Measurements from ENCODE around the gene USP9X.
A peak's percentile ranks its signal among the peaks of the same experiment; 100 is the strongest.
"Not testable (repeated sequence)": the region's sequence is repeated elsewhere in the genome, so short reads cannot be mapped to it uniquely, and the experiment has no call there.

Gene USP9X

GRCh38 chrX:41178201-41178600 is 93.0 kb downstream of the USP9X start:
- peaks cover 0 to 17% (median 4%) of the 10 kb centered on the region in 3 donors for H3K36me3 ChIP-seq

GRCh38 chrX:41180194-41180908 is 95.1 kb downstream of the USP9X start:
- Histone ChIP-seq H3K4me3 (no peak overlapping the region), H3K4me1 (no peaks in the 10 kb centered on the region), H3K27ac (no peak overlapping the region), H3K27me3 (no peaks in the 10 kb centered on the region), H3K9me3 (no peaks in the 10 kb centered on the region), H3K36me3 (peaks cover 3 to 15% (median 13%) of the 10 kb centered on the region in 3 donors)
- peak; percentile 31 to 53 for TF ChIP-seq CTCF (IDR thresholded peaks at IDR 0.05)
- peak in 1 of 2 donors; percentile 33 for DNase-seq
- intact Hi-C loops (cut with DNase I; ENCODE audit: low total_unique reads): loop anchor here (10.0 kb wide), 1 partner anchor 64 kb away; no protein-coding TSS in a partner anchor

More at GRCh38 chrX:41178201-41178600, 93.0 kb downstream of the USP9X start:
- no peaks in the 10 kb centered on the region for H3K9me3 ChIP-seq
- H3K27me3 ChIP-seq: no peaks in the 10 kb centered on the region
- no peaks in the 10 kb centered on the region for H3K4me1 ChIP-seq
- no peak overlapping the region for H3K4me3 ChIP-seq
- no peak for TF ChIP-seq CTCF (IDR thresholded peaks at IDR 0.05)
- H3K27ac ChIP-seq: no peak overlapping the region
- intact Hi-C loops (cut with DNase I; ENCODE audit: low total_unique reads): no loop called here
- no peak for DNase-seq

- H3K27ac ChIP-seq: no peak overlapping the region
- intact Hi-C loops (cut with DNase I; ENCODE audit: low total_unique reads): loop anchor here (10.0 kb wide), 1 partner anchor 60 kb away; no protein-coding TSS in a partner anchor
- H3K27me3 ChIP-seq: no peaks in the 10 kb centered on the region
- H3K4me1 ChIP-seq: no peaks in the 10 kb centered on the region
- H3K36me3 ChIP-seq: peaks cover 3 to 45% (median 31%) of the 10 kb centered on the region in 3 donors
- H3K9me3 ChIP-seq: no peaks in the 10 kb centered on the region
- no peak for DNase-seq
- no peak overlapping the region for H3K4me3 ChIP-seq
- TF ChIP-seq CTCF (IDR thresholded peaks at IDR 0.05): no peak
These were observed 99.1 kb downstream of the USP9X start for GRCh38 chrX:41184312-41184711.

- intact Hi-C loops (cut with DNase I; ENCODE audit: low total_unique reads): loop anchor here (10.0 kb wide), 1 partner anchor 58 kb away; no protein-coding TSS in a partner anchor
- not testable (repeated sequence) for H3K9me3 ChIP-seq, H3K27ac ChIP-seq, DNase-seq, H3K27me3 ChIP-seq, H3K4me1 ChIP-seq, H3K4me3 ChIP-seq
- peaks cover 3 to 71% (median 52%) of the 10 kb centered on the region in 3 donors for H3K36me3 ChIP-seq
These were observed 101.7 kb downstream of the USP9X start for GRCh38 chrX:41186946-41187345.

- H3K36me3 ChIP-seq: peaks cover 3 to 74% (median 48%) of the 10 kb centered on the region in 3 donors
- intact Hi-C loops (cut with DNase I; ENCODE audit: low total_unique reads): loop anchor here (10.0 kb wide), 1 partner anchor 56 kb away; no protein-coding TSS in a partner anchor
These were observed 103.9 kb downstream of the USP9X start for GRCh38 chrX:41189156-41189555.

More at GRCh38 chrX:41189156-41189555, 103.9 kb downstream of the USP9X start:
- H3K27me3 ChIP-seq: no peaks in the 10 kb centered on the region
- DNase-seq: no peak
- H3K9me3 ChIP-seq: no peaks in the 10 kb centered on the region
- no peak overlapping the region for H3K4me3 ChIP-seq
- no peaks in the 10 kb centered on the region for H3K4me1 ChIP-seq
- no peak overlapping the region for H3K27ac ChIP-seq
- no peak for TF ChIP-seq CTCF (IDR thresholded peaks at IDR 0.05)

Measured in tibial artery (tissue), 4 donors.